OCI-LY1 (cell line): ENCODE measurements around the gene SCN4B.

ENCODE experiments used
- H2AFZ ChIP-seq: fragments of 200-600 bp; sonication (generic), shearing (Covaris generic); 2 replicates; pipeline ENCODE4 v1.6.0; 2014; ENCODE audit warnings: antibody characterized with exemption, mild to moderate bottlenecking, low read length
- H3F3A ChIP-seq: fragments of 200-600 bp; sonication (generic), shearing (Covaris generic); 2 replicates; pipeline ENCODE4 v1.6.0; 2014; ENCODE audit warnings: mild to moderate bottlenecking, antibody characterized with exemption, low read length, moderate library complexity; ENCODE audit not compliant: insufficient read depth
- H3K27ac ChIP-seq: fragments of 200-600 bp; sonication (generic); 2 replicates; pipeline ENCODE4 v1.5.1; 2014; ENCODE audit warnings: low read length, mixed run types, mild to moderate bottlenecking, low read depth; ENCODE audit not compliant: poor library complexity, severe bottlenecking
- H3K27me3 ChIP-seq: fragments of 200-600 bp; sonication (generic); 2 replicates; pipeline ENCODE4 v1.6.0; 2014; ENCODE audit warnings: antibody characterized with exemption, mild to moderate bottlenecking, low read length, moderate library complexity; ENCODE audit not compliant: insufficient read depth
- H3K36me3 ChIP-seq: fragments of 200-600 bp; sonication (generic); 2 replicates; pipeline ENCODE4 v1.6.1; 2014; ENCODE audit warnings: mild to moderate bottlenecking, antibody characterized with exemption, low read length, moderate library complexity, mixed read lengths; ENCODE audit not compliant: insufficient read depth
- H3K4me1 ChIP-seq: fragments of 200-600 bp; sonication (generic); 2 replicates; pipeline ENCODE4 v1.5.1; 2014; ENCODE audit warnings: mild to moderate bottlenecking, low read length, moderate library complexity; ENCODE audit not compliant: insufficient read depth, severe bottlenecking
- H3K4me2 ChIP-seq: fragments of 200-600 bp; sonication (generic), shearing (Covaris generic); 2 replicates; pipeline ENCODE4 v1.6.1; 2014; ENCODE audit warnings: low read length
- H3K4me3 ChIP-seq: fragments of 200-600 bp; sonication (generic); 2 replicates; pipeline ENCODE4 v1.5.1; 2014; ENCODE audit warnings: low read length, low read depth, mild to moderate bottlenecking, mixed read lengths; ENCODE audit not compliant: poor library complexity, severe bottlenecking
- H3K79me2 ChIP-seq: fragments of 200-600 bp; shearing (Covaris generic); 2 replicates; pipeline ENCODE4 v1.6.1; 2016; ENCODE audit warnings: mixed run types, low read length, mixed read lengths; ENCODE audit not compliant: insufficient read depth
- H3K9ac ChIP-seq: fragments of 200-600 bp; sonication (generic), shearing (Covaris generic); 2 replicates; pipeline ENCODE4 v1.6.1; 2014; ENCODE audit warnings: mild to moderate bottlenecking, low read length, mixed read lengths
- H3K9me2 ChIP-seq: fragments of 200-600 bp; sonication (generic), shearing (Covaris generic); 2 replicates; pipeline ENCODE4 v1.6.1; 2014; ENCODE audit warnings: low read depth, mild to moderate bottlenecking, low read length, mixed read lengths
- H3K9me3 ChIP-seq: fragments of 200-600 bp; shearing (Covaris generic); 2 replicates; pipeline ENCODE4 v1.6.1; 2014; ENCODE audit warnings: low read length, mixed read lengths
- H4K20me1 ChIP-seq: fragments of 200-600 bp; sonication (generic), shearing (Covaris generic); 2 replicates; pipeline ENCODE4 v1.6.0; 2016; ENCODE audit warnings: mild to moderate bottlenecking, low read length; ENCODE audit not compliant: insufficient read depth
- EZH2 ChIP-seq: fragments of 200-600 bp; sonication (generic), shearing (Covaris generic); IDR thresholded peaks from 2 replicates; pipeline ENCODE4 v1.8.0; 2017; ENCODE audit warnings: borderline replicate concordance, mixed run types, mild to moderate bottlenecking, antibody characterized with exemption, low read length, moderate library complexity, mixed read lengths
- TF ChIP-seq, protein P1 (sequence below): fragments of 200-600 bp; sonication (generic), shearing (Covaris generic); IDR thresholded peaks from 2 replicates; pipeline ENCODE4 v1.5.1; 2017; ENCODE audit warnings: mild to moderate bottlenecking, antibody characterized with exemption, low read length, moderate library complexity, mixed read lengths

The SCN4B gene

DNA sequence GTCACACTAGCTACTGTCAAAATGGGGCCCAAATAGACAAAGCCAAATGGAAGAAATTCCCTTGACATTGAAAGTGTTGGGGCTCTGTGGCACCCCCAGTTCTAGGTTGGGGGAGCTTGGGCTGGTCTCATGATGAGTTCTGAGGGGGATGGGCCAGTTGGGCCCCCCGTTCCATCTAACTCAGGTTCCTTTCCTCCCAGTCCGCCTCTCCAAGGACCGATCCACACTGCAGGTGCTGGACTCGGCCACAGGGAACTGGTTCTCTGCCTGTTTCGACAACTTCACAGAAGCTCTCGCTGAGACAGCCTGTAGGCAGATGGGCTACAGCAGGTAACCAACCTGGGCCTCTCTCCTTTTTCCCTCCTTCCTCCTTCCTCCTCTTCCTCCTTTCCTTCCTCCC is 48.1 kb downstream of the SCN4B start:
- Histone ChIP-seq H3K4me2 (no peak overlapping the region), H3K27ac (no peak overlapping the region), H3K27me3 (no peaks in the 10 kb centered on the region; the same call in 1 of the 2 replicates), H4K20me1 (no peaks in the 10 kb centered on the region), H3F3A (no peaks in the 10 kb centered on the region), H3K9me2 (no peaks in the 10 kb centered on the region), H3K79me2 (no peaks in the 10 kb centered on the region), H2AFZ (no peak overlapping the region), H3K36me3 (no peaks in the 10 kb centered on the region), H3K9me3 (no peaks in the 10 kb centered on the region), H3K4me1 (no peaks in the 10 kb centered on the region), H3K4me3 (no peak overlapping the region), H3K9ac (no peak overlapping the region)
- TF ChIP-seq, protein P1, sequence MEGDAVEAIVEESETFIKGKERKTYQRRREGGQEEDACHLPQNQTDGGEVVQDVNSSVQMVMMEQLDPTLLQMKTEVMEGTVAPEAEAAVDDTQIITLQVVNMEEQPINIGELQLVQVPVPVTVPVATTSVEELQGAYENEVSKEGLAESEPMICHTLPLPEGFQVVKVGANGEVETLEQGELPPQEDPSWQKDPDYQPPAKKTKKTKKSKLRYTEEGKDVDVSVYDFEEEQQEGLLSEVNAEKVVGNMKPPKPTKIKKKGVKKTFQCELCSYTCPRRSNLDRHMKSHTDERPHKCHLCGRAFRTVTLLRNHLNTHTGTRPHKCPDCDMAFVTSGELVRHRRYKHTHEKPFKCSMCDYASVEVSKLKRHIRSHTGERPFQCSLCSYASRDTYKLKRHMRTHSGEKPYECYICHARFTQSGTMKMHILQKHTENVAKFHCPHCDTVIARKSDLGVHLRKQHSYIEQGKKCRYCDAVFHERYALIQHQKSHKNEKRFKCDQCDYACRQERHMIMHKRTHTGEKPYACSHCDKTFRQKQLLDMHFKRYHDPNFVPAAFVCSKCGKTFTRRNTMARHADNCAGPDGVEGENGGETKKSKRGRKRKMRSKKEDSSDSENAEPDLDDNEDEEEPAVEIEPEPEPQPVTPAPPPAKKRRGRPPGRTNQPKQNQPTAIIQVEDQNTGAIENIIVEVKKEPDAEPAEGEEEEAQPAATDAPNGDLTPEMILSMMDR, result no peak
- no peak for TF ChIP-seq EZH2

DNA sequence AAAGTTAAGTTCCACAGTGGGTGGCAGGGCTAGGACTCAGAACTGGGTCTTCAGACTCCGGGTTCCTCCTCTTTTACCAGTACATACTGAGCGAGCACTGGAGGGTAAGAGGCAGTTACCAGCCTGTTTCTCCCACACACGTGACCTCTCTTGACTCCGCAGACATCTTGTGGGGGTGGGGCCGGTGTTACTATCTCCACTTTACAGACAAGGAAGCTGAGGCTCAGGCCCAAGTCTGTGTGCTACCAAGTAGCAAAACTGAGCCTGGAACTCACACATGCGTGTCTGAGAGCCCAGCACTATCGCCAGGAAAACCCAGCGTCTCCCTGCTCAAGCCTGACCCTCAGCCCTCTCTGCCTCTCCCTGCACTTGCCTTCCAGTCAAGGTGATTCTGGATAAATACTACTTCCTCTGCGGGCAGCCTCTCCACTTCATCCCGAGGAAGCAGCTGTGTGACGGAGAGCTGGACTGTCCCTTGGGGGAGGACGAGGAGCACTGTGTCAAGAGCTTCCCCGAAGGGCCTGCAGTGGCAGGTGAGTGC is 49.8 kb downstream of the SCN4B start:
- Histone ChIP-seq H3K4me2 (no peak overlapping the region), H4K20me1 (no peaks in the 10 kb centered on the region), H3K9me2 (no peaks in the 10 kb centered on the region), H3K27me3 (peaks cover 4% of the 10 kb centered on the region; the same call in 1 of the 2 replicates), H3K9ac (no peak overlapping the region), H3K79me2 (no peaks in the 10 kb centered on the region), H3K36me3 (no peaks in the 10 kb centered on the region), H2AFZ (no peak overlapping the region), H3K9me3 (no peaks in the 10 kb centered on the region), H3F3A (no peaks in the 10 kb centered on the region), H3K27ac (no peak overlapping the region), H3K4me1 (no peaks in the 10 kb centered on the region), H3K4me3 (no peak overlapping the region)
- no peak for TF ChIP-seq EZH2
- TF ChIP-seq, protein P1, result no peak

DNA sequence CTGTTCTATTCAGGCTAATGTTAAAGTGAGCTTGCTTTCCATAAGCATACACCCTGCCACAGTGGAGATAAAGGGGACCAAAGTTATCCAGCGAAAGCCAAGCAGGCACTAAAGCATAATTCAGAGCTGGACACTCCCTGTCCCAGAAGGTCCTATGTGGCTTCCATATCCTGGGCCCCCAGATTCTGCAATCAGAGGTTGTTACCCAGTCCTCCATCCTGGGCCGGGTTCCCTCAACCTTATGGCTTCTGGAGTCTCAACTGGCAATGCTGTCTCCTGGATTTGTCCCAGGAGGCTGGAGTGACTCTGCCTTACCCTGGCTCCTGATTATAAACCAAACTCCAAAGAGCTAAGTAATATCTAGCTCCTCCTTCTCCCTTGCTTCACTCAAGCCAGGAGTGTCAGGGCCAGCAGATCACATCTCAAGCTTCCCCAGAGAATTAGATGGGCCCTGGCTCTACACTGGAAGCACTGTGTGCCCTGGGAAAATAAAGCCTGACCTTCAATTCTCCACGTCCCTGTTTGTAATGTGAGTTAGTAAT is 51.9 kb downstream of the SCN4B start:
- Histone ChIP-seq H3K36me3 (no peaks in the 10 kb centered on the region), H2AFZ (no peak overlapping the region), H3K4me1 (no peaks in the 10 kb centered on the region), H3F3A (no peaks in the 10 kb centered on the region), H3K4me3 (no peak overlapping the region), H4K20me1 (no peaks in the 10 kb centered on the region), H3K4me2 (no peak overlapping the region), H3K9ac (no peak overlapping the region), H3K79me2 (no peaks in the 10 kb centered on the region), H3K27ac (no peak overlapping the region), H3K9me3 (no peaks in the 10 kb centered on the region), H3K9me2 (no peaks in the 10 kb centered on the region), H3K27me3 (peaks cover 4% of the 10 kb centered on the region; the same call in 1 of the 2 replicates)
- TF ChIP-seq, protein P1, result no peak
- no peak for TF ChIP-seq EZH2
